HEK293 (cell line): ENCODE data around the gene ERVK3-1.

Source experiments
- CTCF ChIA-PET: fragments of 350-600 bp; formaldehyde crosslinking; extraction: SDS; loops from one replicate; lab custom pipeline; 2021; ENCODE audit warnings: antibody characterized with exemption; lab: Yijun Ruan, JAX
- POLR2A ChIA-PET: fragments of 300-600 bp; formaldehyde crosslinking; extraction: SDS; loops from one replicate; lab custom pipeline; 2020; ENCODE audit warnings: antibody characterized with exemption, inconsistent platforms; lab: Yijun Ruan, JAX
- H3K27ac ChIP-seq: fragments of 200-500 bp; sonication (Bioruptor generic); 2 replicates; pipeline ENCODE4 v1.5.1; 2014; ENCODE audit warnings: low read depth, low read length, control low read depth, inconsistent platforms; ENCODE audit errors: extremely low read depth
- H3K36me3 ChIP-seq, 2 experiments: fragments of 200-500 bp in 1 of 2; sonication (Bioruptor generic) in 1 of 2; 1 replicate in 1 of 2; 2 replicates in 1 of 2; pipeline ENCODE4 v1.5.1; 2014 to 2017; ENCODE audit warnings: inconsistent platforms in 2 of 2, low read length in 2 of 2; ENCODE audit not compliant: control insufficient read depth in 2 of 2, insufficient read depth in 1 of 2
- H3K4me1 ChIP-seq: fragments of 200-500 bp; sonication (Bioruptor generic); 2 replicates; pipeline ENCODE4 v1.5.1; 2014; ENCODE audit warnings: mild to moderate bottlenecking, low read length, inconsistent platforms; ENCODE audit not compliant: control insufficient read depth, insufficient read depth
- H3K4me3 ChIP-seq: 2 replicates; pipeline ENCODE4 v1.5.1; 2011; ENCODE audit warnings: low read depth, mild to moderate bottlenecking, control low read depth, low read length, moderate library complexity
- H3K9me3 ChIP-seq: fragments of 200-500 bp; sonication (Bioruptor generic); 2 replicates; pipeline ENCODE4 v1.5.1; 2014; ENCODE audit warnings: low read depth, low read length, inconsistent platforms; ENCODE audit not compliant: control insufficient read depth, insufficient read depth
- IKZF3 ChIP-seq: fragments of 450-650 bp; IDR thresholded peaks from 2 replicates; pipeline ENCODE4 v1.5.0; 2018; ENCODE audit warnings: missing biosample characterization, mild to moderate bottlenecking, missing genetic modification characterization, moderate library complexity
- KLF10 ChIP-seq: fragments of 450-650 bp; IDR thresholded peaks from 2 replicates; pipeline ENCODE4 v1.5.1; 2018; ENCODE audit warnings: missing biosample characterization, mild to moderate bottlenecking, missing genetic modification characterization
- KLF16 ChIP-seq: fragments of 450-650 bp; formaldehyde crosslinking; IDR thresholded peaks from 2 replicates; pipeline ENCODE4 v1.5.1; 2017; ENCODE audit warnings: missing biosample characterization, missing genetic modification characterization
- KLF17 ChIP-seq: fragments of 450-650 bp; formaldehyde crosslinking; IDR thresholded peaks from 2 replicates; pipeline ENCODE4 v1.5.1; 2016; ENCODE audit warnings: missing biosample characterization, missing genetic modification characterization
- SCRT2 ChIP-seq: fragments of 450-650 bp; formaldehyde crosslinking; IDR thresholded peaks from 2 replicates; pipeline ENCODE4 v1.5.1; 2016; ENCODE audit warnings: missing biosample characterization, missing genetic modification characterization
- SETDB1 ChIP-seq: IDR thresholded peaks from one replicate; pipeline ENCODE4 v1.6.1; 2017; ENCODE audit warnings: mild to moderate bottlenecking, low read length, moderate library complexity, mixed read lengths; ENCODE audit not compliant: insufficient read length
- TRIM28 ChIP-seq: IDR thresholded peaks from 2 replicates; pipeline ENCODE4 v1.6.1; 2011; ENCODE audit warnings: low read length, control low read depth, borderline replicate concordance
- ZBTB26 ChIP-seq: fragments of 450-650 bp; formaldehyde crosslinking; optimal IDR thresholded peaks from 2 replicates; pipeline ENCODE3; 2016; ENCODE audit warnings: missing biosample characterization, mild to moderate bottlenecking, missing genetic modification characterization
- ZNF121 ChIP-seq: fragments of 450-650 bp; formaldehyde crosslinking; IDR thresholded peaks from 2 replicates; pipeline ENCODE4 v1.5.1; 2016; ENCODE audit warnings: missing biosample characterization, missing genetic modification characterization
- ZNF148 ChIP-seq: fragments of 450-650 bp; formaldehyde crosslinking; IDR thresholded peaks from 2 replicates; pipeline ENCODE4 v1.5.0; 2017; ENCODE audit warnings: missing biosample characterization, missing genetic modification characterization, borderline replicate concordance
- ZNF169 ChIP-seq: fragments of 450-650 bp; formaldehyde crosslinking; IDR thresholded peaks from 2 replicates; pipeline ENCODE4 v1.5.1; 2016; ENCODE audit warnings: missing biosample characterization, missing genetic modification characterization
- ZNF2 ChIP-seq: fragments of 450-650 bp; formaldehyde crosslinking; IDR thresholded peaks from 2 replicates; pipeline ENCODE4 v1.5.1; 2016; ENCODE audit warnings: missing biosample characterization, missing genetic modification characterization
- ZNF23 ChIP-seq: fragments of 450-650 bp; formaldehyde crosslinking; IDR thresholded peaks from 2 replicates; pipeline ENCODE4 v1.5.1; 2016; ENCODE audit warnings: missing biosample characterization, missing genetic modification characterization, borderline replicate concordance
- ZNF26 ChIP-seq: fragments of 450-650 bp; formaldehyde crosslinking; IDR thresholded peaks from 2 replicates; pipeline ENCODE4 v1.5.1; 2016; ENCODE audit warnings: missing biosample characterization, missing genetic modification characterization
- ZNF274 ChIP-seq, 2 experiments: fragments of 200-500 bp in 1 of 2; fragments of 450-650 bp in 1 of 2; sonication (Bioruptor generic) in 1 of 2; formaldehyde crosslinking in 1 of 2; IDR thresholded peaks; 2 replicates each; pipeline versions ENCODE4 v1.5.1 to v1.6.1; 2014 to 2016; ENCODE audit warnings: borderline replicate concordance in 1 of 2, inconsistent platforms in 1 of 2, low read length in 1 of 2, missing biosample characterization in 1 of 2, missing genetic modification characterization in 1 of 2
- ZNF362 ChIP-seq: fragments of 450-650 bp; formaldehyde crosslinking; IDR thresholded peaks from 2 replicates; pipeline ENCODE4 v1.5.1; 2016; ENCODE audit warnings: missing biosample characterization, missing genetic modification characterization
- ZNF501 ChIP-seq: fragments of 450-650 bp; formaldehyde crosslinking; IDR thresholded peaks from 2 replicates; pipeline ENCODE4 v1.5.1; 2016; ENCODE audit warnings: missing biosample characterization, missing genetic modification characterization
- ZNF555 ChIP-seq: fragments of 450-650 bp; formaldehyde crosslinking; conservative IDR thresholded peaks from 2 replicates; pipeline ENCODE4 v1.5.1; 2017; ENCODE audit warnings: missing biosample characterization, mild to moderate bottlenecking, missing genetic modification characterization, inconsistent platforms
- ZNF610 ChIP-seq: fragments of 450-650 bp; formaldehyde crosslinking; IDR thresholded peaks from 2 replicates; pipeline ENCODE4 v1.5.1; 2016; ENCODE audit warnings: missing biosample characterization, missing genetic modification characterization, borderline replicate concordance
- ZNF629 ChIP-seq: fragments of 450-650 bp; formaldehyde crosslinking; IDR thresholded peaks from 2 replicates; pipeline ENCODE4 v1.5.1; 2017; ENCODE audit warnings: missing biosample characterization, missing genetic modification characterization
- ZSCAN30 ChIP-seq: fragments of 450-650 bp; IDR thresholded peaks from 2 replicates; pipeline ENCODE4 v1.5.1; 2018; ENCODE audit warnings: missing biosample characterization, mild to moderate bottlenecking, missing genetic modification characterization, moderate library complexity

ERVK3-1 gene

GRCh38 chr19:58291943-58292342, 13.2 kb upstream of the ERVK3-1 start:
- H3K36me3 ChIP-seq, result peaks cover 93 to 97% of the 10 kb centered on the region in 2 experiments
- peaks cover 8% of the 10 kb centered on the region for H3K9me3 ChIP-seq
- ChIA-PET CTCF (no interaction called here), POLR2A (interaction anchor here (0.5 kb wide), 1 partner anchor 427 kb away, joined by 3 read pairs; no protein-coding TSS in a partner anchor)
- H3K27ac ChIP-seq, result no peak overlapping the region
- no peak overlapping the region for H3K4me3 ChIP-seq
- TF ChIP-seq KLF10 (tag by site-specific recombination) (no peak), KLF17 (tag by site-specific recombination) (no peak), ZNF555 (tag by site-specific recombination) (no peak), ZNF26 (tag by site-specific recombination) (no peak), ZNF501 (tag by site-specific recombination) (no peak), TRIM28 (no peak), ZNF121 (tag by site-specific recombination) (no peak), ZNF23 (tag by site-specific recombination) (no peak), IKZF3 (no peak), ZNF629 (tag by site-specific recombination) (no peak), ZNF169 (tag by site-specific recombination) (no peak)
- no peaks in the 10 kb centered on the region for H3K4me1 ChIP-seq

GRCh38 chr19:58294743-58295374, 10.3 kb upstream of the ERVK3-1 start:
- H3K36me3 ChIP-seq, result peaks cover 81 to 93% of the 10 kb centered on the region in 2 experiments
- TF ChIP-seq ZNF274 (IDR thresholded peaks at IDR 0.05; ENCODE audit: low read length) (no peak; the same call in 1 of the 2 replicates), ZNF274 (tag by site-specific recombination; IDR thresholded peaks at IDR 0.05; ENCODE audit: borderline replicate concordance) (peak; percentile 94), TRIM28 (peak; percentile 79; the same call in 1 of the 2 replicates), SETDB1 (peak; percentile 67), ZBTB26 (tag by site-specific recombination) (no peak)
- TF ChIP-seq, all 188 proteins: peak for 3
- H3K4me3 ChIP-seq, result no peak overlapping the region
- ChIA-PET POLR2A (interaction anchor here (0.6 kb wide), 1 partner anchor 203 kb away, joined by 3 read pairs; no protein-coding TSS in a partner anchor), CTCF (interaction anchor here (0.5 to 0.6 kb wide), 2 partner anchors 9 to 115 kb away, joined by 3 read pairs; no protein-coding TSS in a partner anchor)
- H3K9me3 ChIP-seq, result peaks cover 8% of the 10 kb centered on the region
- H3K4me1 ChIP-seq, result no peaks in the 10 kb centered on the region
- H3K27ac ChIP-seq, result no peak overlapping the region

- peaks cover 8% of the 10 kb centered on the region for H3K9me3 ChIP-seq
- TF ChIP-seq ZSCAN30 (tag by site-specific recombination), result no peak
- TF ChIP-seq ZNF2 (tag by site-specific recombination), result no peak
- TF ChIP-seq KLF16, result no peak
- TF ChIP-seq SCRT2 (tag by site-specific recombination), result no peak
- TF ChIP-seq ZNF148, result no peak
- no peak for TF ChIP-seq ZNF362 (tag by site-specific recombination)
- no peak for TF ChIP-seq ZNF610 (tag by site-specific recombination)
- H3K4me1 ChIP-seq, result no peaks in the 10 kb centered on the region
- H3K4me3 ChIP-seq, result no peak overlapping the region
- H3K36me3 ChIP-seq, result peaks cover 86% of the 10 kb centered on the region in 2 experiments
- ChIA-PET CTCF (no interaction called here), POLR2A (interaction anchor here (1.0 to 1.3 kb wide), 2 partner anchors 9 to 146 kb away, joined by 3 to 5 read pairs; partner anchors contain the start of gene ERVK3-1)
- no peak overlapping the region for H3K27ac ChIP-seq
Measured at GRCh38 chr19:58296104-58296503, 9.1 kb upstream of the ERVK3-1 start.
